Measurements from ENCODE around the gene WDR86. TPM values are rescaled to one million over a fixed set of nuclear protein-coding genes. Genes with fewer than 3 reads are reported as not detected.

Gene WDR86
- total and polyA plus RNA-seq, 5 experiments from 2014 or later, result 0.47 to 1.2 (median 0.81) TPM

DNA sequence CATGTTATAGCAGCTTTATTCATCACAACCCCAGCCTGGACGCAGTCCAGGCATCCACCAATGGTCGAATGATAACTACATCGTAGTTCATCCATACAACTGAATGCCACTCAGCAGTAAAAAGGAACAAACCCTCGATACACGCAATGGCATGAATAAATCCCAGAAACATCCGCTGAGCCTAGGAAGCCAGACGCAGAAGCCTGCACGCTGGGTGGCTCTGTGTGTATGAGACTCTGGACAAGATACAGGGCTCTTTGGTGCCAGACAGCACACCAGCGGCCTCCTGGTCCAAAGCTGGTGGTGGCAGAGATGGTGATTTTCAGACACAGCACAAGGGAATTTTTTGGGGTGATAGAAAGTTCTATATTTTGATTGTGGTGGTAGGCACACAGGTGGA lies 40.2 kb upstream of the WDR86 start:
- H3K27ac Mint-ChIP-seq, result no peak overlapping the region
- DNase-seq, result no peak
- no peak for ATAC-seq
- H3K4me3 Mint-ChIP-seq, result peak overlapping the region in 2 of 10 donors; percentile 43 to 49
- H3K36me3 Mint-ChIP-seq, result no peaks in the 10 kb centered on the region
- no peaks in the 10 kb centered on the region for H3K9me3 Mint-ChIP-seq
- peaks cover 0 to 6% (median 4%) of the 10 kb centered on the region in 5 donors for H3K27me3 Mint-ChIP-seq
- POLR2A ChIA-PET, result interaction anchor here (0.7 to 2.8 kb wide), 2 partner anchors 19 to 82 kb away, joined by 3 to 27 read pairs; no protein-coding TSS in a partner anchor
- H3K4me1 Mint-ChIP-seq, result peaks cover 3 to 17% (median 8%) of the 10 kb centered on the region in 4 donors

DNA sequence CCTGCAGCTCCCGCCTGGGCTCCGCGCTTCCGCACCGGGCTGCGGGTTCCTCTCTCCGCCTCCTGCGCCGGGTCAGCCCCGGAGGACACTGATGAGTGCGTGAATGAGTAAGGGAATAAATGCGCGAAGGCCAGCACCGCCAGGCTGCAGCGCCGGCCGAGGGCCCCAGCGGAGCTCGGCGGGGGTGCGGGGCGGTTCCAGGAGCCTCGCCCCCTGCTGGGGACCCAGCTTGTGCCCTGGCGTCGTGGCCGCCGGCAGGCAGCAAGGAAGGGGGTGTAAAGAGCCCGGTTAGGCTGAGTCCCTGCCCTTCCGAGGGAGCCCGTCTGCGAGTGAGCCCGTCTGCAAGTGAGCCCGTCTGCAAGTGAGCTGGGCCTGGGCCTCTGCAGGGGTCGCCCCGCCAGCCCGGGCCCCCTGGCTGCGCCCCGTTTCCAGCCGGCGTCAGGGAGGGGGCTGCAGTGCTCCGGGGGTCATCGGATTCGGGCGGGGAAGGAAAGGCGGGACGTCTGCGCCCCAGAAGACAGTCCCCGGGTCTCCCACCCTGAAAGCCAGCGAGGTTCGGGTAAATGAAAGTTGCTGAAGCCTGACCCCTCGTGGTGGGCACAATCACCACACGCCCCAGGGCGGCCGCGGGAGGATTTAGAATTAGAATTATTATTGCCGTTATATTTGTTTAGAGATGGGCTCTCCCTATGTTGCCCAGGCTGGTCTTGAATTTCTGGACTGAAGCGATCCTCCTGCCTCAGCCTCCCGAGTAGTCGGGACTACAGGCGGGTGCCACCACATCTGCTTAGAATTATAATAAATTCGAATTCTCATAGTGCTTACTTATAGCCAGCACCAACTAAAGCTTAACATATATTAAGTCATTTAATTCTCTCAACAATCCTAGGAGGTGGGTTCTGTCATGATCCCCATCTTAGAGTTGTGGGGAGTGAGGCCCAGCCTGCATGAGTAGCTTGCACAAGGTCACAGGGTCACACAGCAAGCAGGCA lies 38.7 kb upstream of the WDR86 start:
- Mint-ChIP-seq H3K27me3 (peaks cover 0 to 6% (median 4%) of the 10 kb centered on the region in 5 donors), H3K4me1 (peaks cover 3 to 17% (median 8%) of the 10 kb centered on the region in 4 donors), H3K4me3 (peak overlapping the region; percentile 71 to 90 (median 82)), H3K9me3 (no peaks in the 10 kb centered on the region), H3K27ac (peak overlapping the region in 7 of 10 donors; percentile 34 to 91 (median 81)), H3K36me3 (no peaks in the 10 kb centered on the region)
- ATAC-seq, result peak; percentile 91 to 92
- POLR2A ChIA-PET, result interaction anchor here (0.6 to 2.9 kb wide), 14 partner anchors 12 to 133 kb away, joined by 3 to 27 read pairs (median 4); partner anchors contain the start of gene NUB1
- DNase-seq, result peak; percentile 55 to 92 (median 78)

GRCh38 chr7:151447901-151448260 lies 38.0 kb upstream of the WDR86 start:
- no peak for ATAC-seq
- Mint-ChIP-seq H3K4me1 (peaks cover 3 to 22% (median 13%) of the 10 kb centered on the region in 4 donors), H3K36me3 (no peaks in the 10 kb centered on the region), H3K9me3 (no peaks in the 10 kb centered on the region), H3K4me3 (peak overlapping the region; percentile 36 to 90 (median 82)), H3K27me3 (peaks cover 0 to 6% (median 4%) of the 10 kb centered on the region in 5 donors), H3K27ac (peak overlapping the region in 5 of 10 donors; percentile 14 to 86 (median 53))
- DNase-seq, result no peak
- POLR2A ChIA-PET, result interaction anchor here (0.6 to 2.9 kb wide), 10 partner anchors 12 to 133 kb away, joined by 3 to 27 read pairs (median 5); partner anchors contain the start of gene NUB1

GRCh38 chr7:151447312-151447711 lies 37.5 kb upstream of the WDR86 start:
- ATAC-seq (no peak), DNase-seq (no peak)
- Mint-ChIP-seq H3K4me1 (peaks cover 5 to 28% (median 17%) of the 10 kb centered on the region in 4 donors), H3K9me3 (no peaks in the 10 kb centered on the region), H3K27me3 (peaks cover 0 to 8% (median 4%) of the 10 kb centered on the region in 5 donors), H3K4me3 (peak overlapping the region in 5 of 10 donors; percentile 19 to 80 (median 34)), H3K36me3 (no peaks in the 10 kb centered on the region), H3K27ac (peak overlapping the region in 1 of 10 donors; percentile 53)
- POLR2A ChIA-PET, result interaction anchor here (1.3 to 2.9 kb wide), 7 partner anchors 11 to 131 kb away, joined by 4 to 27 read pairs (median 6); no protein-coding TSS in a partner anchor

- DNase-seq, result no peak
- POLR2A ChIA-PET, result interaction anchor here (2.9 kb wide), 1 partner anchor 16 kb away, joined by 17 read pairs; no protein-coding TSS in a partner anchor
- H3K9me3 Mint-ChIP-seq, result no peaks in the 10 kb centered on the region
- peak overlapping the region in 3 of 10 donors; percentile 67 to 88 (median 77) for H3K27ac Mint-ChIP-seq
- H3K4me3 Mint-ChIP-seq, result peak overlapping the region in 1 of 10 donors; percentile 54
- no peak for ATAC-seq
- peaks cover 10 to 37% (median 22%) of the 10 kb centered on the region in 4 donors for H3K4me1 Mint-ChIP-seq
- no peaks in the 10 kb centered on the region for H3K36me3 Mint-ChIP-seq
- H3K27me3 Mint-ChIP-seq, result peaks cover 0 to 8% (median 2%) of the 10 kb centered on the region in 5 donors
These were observed 36.6 kb upstream of the WDR86 start for GRCh38 chr7:151446412-151446811.

- H3K4me3 Mint-ChIP-seq, result no peak overlapping the region
- DNase-seq (no peak), ATAC-seq (no peak)
- H3K27ac Mint-ChIP-seq, result peak overlapping the region in 1 of 10 donors; percentile 28
- no peaks in the 10 kb centered on the region for H3K9me3 Mint-ChIP-seq
- POLR2A ChIA-PET, result interaction anchor here (1.5 to 7.1 kb wide), 2 partner anchors 9 to 13 kb away, joined by 4 to 54 read pairs; no protein-coding TSS in a partner anchor
- H3K4me1 Mint-ChIP-seq, result peaks cover 21 to 53% (median 33%) of the 10 kb centered on the region in 4 donors
- no peaks in the 10 kb centered on the region for H3K36me3 Mint-ChIP-seq
- peaks cover 0 to 4% (median 2%) of the 10 kb centered on the region in 5 donors for H3K27me3 Mint-ChIP-seq
These were observed 34.8 kb upstream of the WDR86 start for GRCh38 chr7:151444632-151445031.

GRCh38 chr7:151442776-151443496 lies 33.1 kb upstream of the WDR86 start:
- Mint-ChIP-seq H3K4me3 (peak overlapping the region in 3 of 10 donors; percentile 19 to 78 (median 39)), H3K27ac (peak overlapping the region in 4 of 10 donors; percentile 61 to 88 (median 76)), H3K36me3 (no peaks in the 10 kb centered on the region), H3K27me3 (peaks cover 0 to 2% (median 0%) of the 10 kb centered on the region in 5 donors), H3K9me3 (no peaks in the 10 kb centered on the region), H3K4me1 (peaks cover 23 to 53% (median 38%) of the 10 kb centered on the region in 4 donors)
- no peak for ATAC-seq
- POLR2A ChIA-PET, result interaction anchor here (0.8 to 7.1 kb wide), 4 partner anchors 7 to 67 kb away, joined by 3 to 54 read pairs (median 4); no protein-coding TSS in a partner anchor
- no peak for DNase-seq

GRCh38 chr7:151440799-151441445 lies 31.1 kb upstream of the WDR86 start:
- POLR2A ChIA-PET, result interaction anchor here (1.1 to 7.1 kb wide), 6 partner anchors 10 to 435 kb away, joined by 3 to 54 read pairs (median 4); no protein-coding TSS in a partner anchor
- Mint-ChIP-seq H3K27ac (peak overlapping the region in 7 of 10 donors; percentile 27 to 98 (median 89)), H3K27me3 (peaks cover 0 to 2% (median 0%) of the 10 kb centered on the region in 5 donors), H3K36me3 (no peaks in the 10 kb centered on the region), H3K4me1 (peaks cover 24 to 64% (median 34%) of the 10 kb centered on the region in 4 donors), H3K9me3 (no peaks in the 10 kb centered on the region), H3K4me3 (peak overlapping the region in 9 of 10 donors; percentile 14 to 82 (median 66))
- peak in 1 of 2 donors; percentile 46 for ATAC-seq
- DNase-seq, result no peak

DNA sequence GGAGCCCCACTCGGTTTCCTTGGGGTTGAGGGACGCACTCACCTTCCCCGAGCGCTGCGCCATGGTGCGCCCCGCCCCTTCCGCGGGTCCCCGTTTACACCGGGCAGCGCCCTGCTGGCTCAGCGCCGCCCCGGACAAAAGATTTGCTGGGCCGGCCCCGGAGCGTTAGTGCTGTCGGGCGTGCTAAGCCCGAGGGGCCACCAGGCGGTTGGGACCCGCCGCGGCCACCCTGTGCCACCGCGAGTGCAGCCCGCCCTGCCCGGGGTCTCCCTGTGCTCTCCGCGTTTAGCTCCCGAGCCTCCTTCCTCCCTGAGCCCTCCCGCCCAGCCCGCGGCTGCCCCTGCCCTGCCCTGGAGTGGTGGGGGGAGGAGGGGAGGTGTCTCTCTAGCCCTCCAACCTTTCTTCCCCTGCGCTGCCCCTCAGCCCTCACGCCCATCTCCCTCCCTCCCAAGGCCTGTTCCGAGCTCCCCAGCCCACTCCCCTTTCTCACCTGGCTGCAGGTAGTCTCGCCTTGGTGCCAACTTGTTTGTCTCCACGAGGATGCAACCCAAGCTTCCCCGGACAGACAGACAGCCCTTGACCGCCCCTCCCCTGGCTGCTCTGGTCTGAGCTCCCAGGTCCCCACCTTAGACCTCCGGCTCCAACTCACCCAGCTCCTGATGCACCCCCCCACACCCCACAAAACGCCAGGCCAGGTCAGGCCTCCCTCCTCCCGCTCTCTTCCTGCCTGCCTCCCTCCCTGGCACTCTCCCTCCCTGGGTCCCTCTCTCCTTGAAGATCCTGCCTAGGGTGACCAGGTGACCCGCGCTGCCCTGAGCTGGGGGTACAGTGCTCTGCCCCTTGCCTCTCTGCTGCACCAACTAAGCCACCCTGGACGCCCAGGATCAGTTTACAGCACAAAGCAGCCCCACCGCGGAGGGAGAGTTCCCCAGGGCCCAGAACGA lies 30.3 kb upstream of the WDR86 start, which contains the start of gene CRYGN:
CRYGN (minus strand) TSS at position 287 of the 944 bp plus-strand sequence; CDS start at position 63, 224 bp downstream.
- peak within 1 kb of the TSS; percentile 42 to 82 (median 70) for H3K4me3 Mint-ChIP-seq
- POLR2A ChIA-PET, result interaction anchor here (1.1 to 7.1 kb wide), 5 partner anchors 9 to 88 kb away, joined by 3 to 54 read pairs (median 4); no protein-coding TSS in a partner anchor
- DNase-seq (peak in 2 of 10 donors; percentile 26 to 31), ATAC-seq (peak; percentile 60 to 65)
- peaks cover 21 to 63% (median 32%) of the 10 kb centered on the region in 4 donors for H3K4me1 Mint-ChIP-seq
- no peaks in the 10 kb centered on the region for H3K36me3 Mint-ChIP-seq
- H3K27ac Mint-ChIP-seq, result peak within 1 kb of the TSS in 6 of 10 donors; percentile 75 to 98 (median 90)
- H3K27me3 Mint-ChIP-seq, result peaks cover 0 to 2% (median 0%) of the 10 kb centered on the region in 5 donors
- no peaks in the 10 kb centered on the region for H3K9me3 Mint-ChIP-seq

DNA sequence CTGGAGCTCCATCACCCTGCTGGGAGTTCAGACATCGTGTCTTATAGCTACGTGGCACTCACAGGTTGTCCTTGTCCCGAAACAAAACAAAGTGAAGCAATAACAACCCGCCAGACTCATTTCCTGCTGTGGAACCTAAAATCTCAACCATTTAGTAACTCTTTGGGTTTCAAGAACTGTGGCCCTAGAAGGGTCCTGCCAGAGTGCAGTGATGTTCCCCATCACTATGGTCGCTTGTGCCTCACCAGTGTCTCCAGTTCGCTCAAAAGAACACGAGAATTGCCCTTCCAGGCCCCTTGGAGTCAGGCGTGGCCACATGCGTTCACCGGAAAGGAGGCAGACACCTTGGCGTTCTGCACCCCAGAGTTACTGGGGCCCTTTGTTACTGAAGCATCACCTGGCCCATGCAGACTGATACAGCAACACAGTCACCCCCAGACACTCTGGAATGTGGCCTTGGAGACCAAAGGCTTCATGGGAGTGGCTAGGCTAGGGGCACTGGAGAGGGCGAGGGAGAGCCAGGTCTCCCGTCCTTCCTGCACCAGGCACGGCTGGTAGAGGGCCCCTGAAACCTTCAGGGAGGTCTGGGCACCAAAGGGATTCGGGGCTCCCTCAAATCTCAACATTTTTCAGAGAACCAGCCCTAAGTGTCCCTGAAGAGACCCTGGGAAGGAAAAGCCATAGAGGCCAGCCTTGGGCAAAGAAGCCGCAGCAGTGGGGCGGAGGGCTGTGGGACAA lies 29.2 kb upstream of the WDR86 start:
- POLR2A ChIA-PET, result interaction anchor here (7.1 kb wide), 1 partner anchor 8 kb away, joined by 54 read pairs; no protein-coding TSS in a partner anchor
- H3K27me3 Mint-ChIP-seq, result peaks cover 0 to 2% (median 0%) of the 10 kb centered on the region in 5 donors
- ATAC-seq, result no peak
- peak overlapping the region in 8 of 10 donors; percentile 10 to 82 (median 70) for H3K4me3 Mint-ChIP-seq
- no peaks in the 10 kb centered on the region for H3K36me3 Mint-ChIP-seq
- H3K4me1 Mint-ChIP-seq, result peaks cover 21 to 69% (median 32%) of the 10 kb centered on the region in 4 donors
- DNase-seq, result no peak
- no peaks in the 10 kb centered on the region for H3K9me3 Mint-ChIP-seq
- H3K27ac Mint-ChIP-seq, result peak overlapping the region in 7 of 10 donors; percentile 51 to 95 (median 73)

Data from naive thymus-derived CD8-positive, alpha-beta T cell (primary cell).